Measurements from ENCODE around the gene MPV17. TPM values are rescaled to one million over a fixed set of nuclear protein-coding genes. Genes with fewer than 3 reads are reported as not detected.
A peak's percentile ranks its signal among the peaks of the same experiment; 100 is the strongest.

Gene MPV17
- total and polyA plus RNA-seq, 9 of the 15 experiments (the other 6 are each of a cell fraction or from before 2014, with no cell fraction given) = 54.7 to 140 (median 70.2) TPM

GRCh38 chr2:27322766-27323595 lies at the start of gene MPV17 (continued):
- no peak for TF ChIP-seq TFAM (CRISPR knock-in tag; conservative IDR thresholded peaks at IDR 0.05)
- TF ChIP-seq BDP1 (IDR thresholded peaks at IDR 0.05; ENCODE audit: insufficient read depth, insufficient read length) = no peak
- TF ChIP-seq HDAC1 (IDR thresholded peaks at IDR 0.05) = peak in 1 of 2 experiments; percentile 89; a peak in 2 of 4 replicates
- TF ChIP-seq USF1 (CRISPR knock-in tag; IDR thresholded peaks at IDR 0.05) = peak; percentile 98
- TF ChIP-seq HLTF (IDR thresholded peaks at IDR 0.05) = no peak
- TF ChIP-seq BRD9 (IDR thresholded peaks at IDR 0.05; ENCODE audit: low read depth, partially characterized antibody) = no peak
- TF ChIP-seq ZFP30 (CRISPR knock-in tag; IDR thresholded peaks at IDR 0.05; ENCODE audit: borderline replicate concordance) = no peak
- 0 out of 2 replicates have a peak, but pooled peaks have one; percentile 72 for TF ChIP-seq ZNF518B (CRISPR knock-in tag; IDR thresholded peaks at IDR 0.05)
- no peak for TF ChIP-seq ZBTB5 (IDR thresholded peaks at IDR 0.05)
- TF ChIP-seq HMG20B (CRISPR knock-in tag; IDR thresholded peaks at IDR 0.05) = 0 out of 2 replicates have a peak, but pooled peaks have one; percentile 85
- TF ChIP-seq RCOR1 (IDR thresholded peaks at IDR 0.05; ENCODE audit: borderline replicate concordance in 1 of 2, low read depth in 2 of 2, low read length in 2 of 2) = 0 out of 4 replicates have a peak, but pooled peaks of 1 of the 2 experiments have one; percentile 18
- peak; percentile 62 for TF ChIP-seq HCFC1 (IDR thresholded peaks at IDR 0.05; ENCODE audit: low read depth, low read length)
- TF ChIP-seq ZNF764 (CRISPR knock-in tag; IDR thresholded peaks at IDR 0.05; ENCODE audit: low read depth) = 0 out of 2 replicates have a peak, but pooled peaks have one; percentile 28
- no peak for TF ChIP-seq POLR3G (IDR thresholded peaks at IDR 0.05; ENCODE audit: extremely low read depth, insufficient read length, insufficient replicate concordance)
- TF ChIP-seq CBX2 (IDR thresholded peaks at IDR 0.05; ENCODE audit: insufficient read depth, low read length, poor library complexity, severe bottlenecking) = no peak
- TF ChIP-seq ZNF445 (CRISPR knock-in tag; IDR thresholded peaks at IDR 0.05; ENCODE audit: low read depth) = no peak
- TF ChIP-seq ZC3H11A (IDR thresholded peaks at IDR 0.05; ENCODE audit: low read depth, low read length) = no peak
- TF ChIP-seq ZNF232 (CRISPR knock-in tag; IDR thresholded peaks at IDR 0.05) = no peak
- no peak for TF ChIP-seq EWSR1 (IDR thresholded peaks at IDR 0.05; ENCODE audit: borderline replicate concordance, low read depth, partially characterized antibody)
- TF ChIP-seq TAF15 (IDR thresholded peaks at IDR 0.05; ENCODE audit: low read depth, low read length) = no peak
- no peak for TF ChIP-seq ATF1 (CRISPR knock-in tag; IDR thresholded peaks at IDR 0.05)
- TF ChIP-seq ATF1 (tag; IDR thresholded peaks at IDR 0.05) = peak; percentile 77
- no peak for TF ChIP-seq RBM17 (IDR thresholded peaks at IDR 0.05; ENCODE audit: borderline replicate concordance, low read depth, low read length)

Measured in K562 (cell line).